Immature natural killer cell (primary cell): Measurements from ENCODE around the gene RAB4A. TPM values are rescaled to one million over a fixed set of nuclear protein-coding genes. Genes with fewer than 3 reads are reported as not detected.

Experiments used
- DNase-seq, 3 donors: peaks; one replicate each; pipeline ENCODE4 v3.0.0; 2022; ENCODE audit warnings: mixed read lengths in 1 of 3
- H3K27ac Mint-ChIP-seq, 6 donors: one replicate each; pipeline ENCODE4 v1.8.0; 2020; ENCODE audit warnings: mixed read lengths in 6 of 6, mild to moderate bottlenecking in 5 of 6, inconsistent platforms in 4 of 6, moderate library complexity in 3 of 6
- H3K27me3 Mint-ChIP-seq, 3 donors: one replicate each; pipeline ENCODE4 v1.8.0; 2020 to 2021; ENCODE audit warnings: low read depth in 3 of 3, mild to moderate bottlenecking in 3 of 3, mixed read lengths in 3 of 3, moderate library complexity in 3 of 3, inconsistent platforms in 1 of 3
- H3K36me3 Mint-ChIP-seq, 3 donors: one replicate each; pipeline ENCODE4 v1.8.0; 2020; ENCODE audit warnings: mixed read lengths in 3 of 3, inconsistent platforms in 2 of 3, mild to moderate bottlenecking in 2 of 3
- H3K4me1 Mint-ChIP-seq, 2 donors: one replicate each; pipeline ENCODE4 v1.8.0; 2020; ENCODE audit warnings: inconsistent platforms in 2 of 2, mild to moderate bottlenecking in 2 of 2, mixed read lengths in 2 of 2, moderate library complexity in 1 of 2
- H3K4me3 Mint-ChIP-seq, 5 donors: one replicate each; pipeline ENCODE4 v1.8.0; 2020; ENCODE audit warnings: mild to moderate bottlenecking in 5 of 5, mixed read lengths in 5 of 5, inconsistent platforms in 3 of 5, moderate library complexity in 3 of 5
- H3K9me3 Mint-ChIP-seq, 6 donors: one replicate each; pipeline ENCODE4 v1.8.0; 2020; ENCODE audit warnings: mild to moderate bottlenecking in 6 of 6, mixed read lengths in 6 of 6, inconsistent platforms in 4 of 6, moderate library complexity in 3 of 6
- polyA plus RNA-seq, 3 donors: library from polyadenylated mRNA; unstranded; fragments of 300-500 nt; fragmentation: Illumina TruSeq; gene quantifications; one replicate each; pipeline ENCODE4 v1.2.3, GENCODE V29; 2021

RAB4A gene
- polyA plus RNA-seq, 3 donors from 2014 or later, result 21.7 to 30.1 (median 22.3) TPM

GRCh38 chr1:229302740-229303139 is 31.8 kb downstream of the RAB4A start:
- H3K27ac Mint-ChIP-seq, result no peak overlapping the region
- H3K27me3 Mint-ChIP-seq, result peaks cover 0 to 2% (median 0%) of the 10 kb centered on the region in 3 donors
- peaks cover 6 to 14% of the 10 kb centered on the region in 2 donors for H3K4me1 Mint-ChIP-seq
- DNase-seq, result no peak
- no peaks in the 10 kb centered on the region for H3K9me3 Mint-ChIP-seq
- H3K4me3 Mint-ChIP-seq, result no peak overlapping the region
- peaks cover 2 to 47% (median 23%) of the 10 kb centered on the region in 3 donors for H3K36me3 Mint-ChIP-seq

DNA sequence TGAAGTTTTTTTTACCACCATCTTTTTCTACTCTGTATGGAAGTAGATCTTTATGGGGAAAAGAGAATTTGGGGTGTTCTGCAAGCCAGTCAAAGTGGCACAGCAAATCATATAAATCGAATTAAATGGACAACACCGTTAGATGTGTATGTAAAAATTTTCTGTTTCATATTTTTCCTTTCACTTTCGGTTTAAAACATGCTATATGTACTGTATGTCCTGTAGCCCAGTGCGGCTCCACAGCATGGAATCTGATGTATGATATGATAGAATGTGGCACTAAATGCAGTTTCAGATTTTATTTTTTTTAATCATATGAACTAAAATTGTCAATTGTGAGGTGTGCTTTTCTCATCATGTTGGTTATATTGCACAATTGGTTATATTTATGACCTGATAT is 32.9 kb downstream of the RAB4A start:
- Mint-ChIP-seq H3K9me3 (no peaks in the 10 kb centered on the region), H3K36me3 (peaks cover 10 to 49% (median 27%) of the 10 kb centered on the region in 3 donors), H3K4me1 (peaks cover 6 to 14% of the 10 kb centered on the region in 2 donors), H3K4me3 (no peak overlapping the region), H3K27me3 (peaks cover 0 to 2% (median 0%) of the 10 kb centered on the region in 3 donors), H3K27ac (peak overlapping the region in 1 of 6 donors; percentile 42)
- DNase-seq, result no peak

GRCh38 chr1:229305392-229305791 is 34.5 kb downstream of the RAB4A start:
- Mint-ChIP-seq H3K4me3 (no peak overlapping the region), H3K4me1 (peaks cover 4 to 14% of the 10 kb centered on the region in 2 donors), H3K9me3 (no peaks in the 10 kb centered on the region), H3K27ac (no peak overlapping the region), H3K27me3 (peaks cover 0 to 2% (median 0%) of the 10 kb centered on the region in 3 donors), H3K36me3 (peaks cover 14 to 36% (median 20%) of the 10 kb centered on the region in 3 donors)
- DNase-seq, result no peak

DNA sequence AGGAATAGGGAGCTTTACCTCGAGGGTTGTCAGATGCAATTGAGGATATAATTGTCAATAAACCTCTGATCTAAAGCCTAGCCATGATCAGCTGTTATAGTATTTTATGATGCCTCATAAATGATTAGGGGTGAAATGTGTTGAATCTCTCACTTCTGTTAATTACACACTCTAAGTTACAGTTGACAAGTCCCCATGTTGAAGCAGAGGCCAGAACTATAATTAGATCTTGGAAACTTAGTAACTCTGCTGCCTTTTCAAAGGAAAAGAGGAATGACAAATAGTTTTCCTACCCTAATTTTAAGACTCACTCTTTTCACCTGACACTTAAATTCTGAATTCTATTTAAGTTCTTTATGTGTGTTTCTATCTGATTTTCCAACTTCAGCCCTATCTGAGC is 38.2 kb downstream of the RAB4A start:
- Mint-ChIP-seq H3K9me3 (no peaks in the 10 kb centered on the region), H3K4me1 (peaks cover 0 to 6% of the 10 kb centered on the region in 2 donors), H3K27me3 (peaks cover 0 to 1% (median 0%) of the 10 kb centered on the region in 3 donors), H3K36me3 (peaks cover 22 to 43% (median 28%) of the 10 kb centered on the region in 3 donors), H3K4me3 (no peak overlapping the region), H3K27ac (peak overlapping the region in 1 of 6 donors; percentile 30)
- DNase-seq, result no peak

DNA sequence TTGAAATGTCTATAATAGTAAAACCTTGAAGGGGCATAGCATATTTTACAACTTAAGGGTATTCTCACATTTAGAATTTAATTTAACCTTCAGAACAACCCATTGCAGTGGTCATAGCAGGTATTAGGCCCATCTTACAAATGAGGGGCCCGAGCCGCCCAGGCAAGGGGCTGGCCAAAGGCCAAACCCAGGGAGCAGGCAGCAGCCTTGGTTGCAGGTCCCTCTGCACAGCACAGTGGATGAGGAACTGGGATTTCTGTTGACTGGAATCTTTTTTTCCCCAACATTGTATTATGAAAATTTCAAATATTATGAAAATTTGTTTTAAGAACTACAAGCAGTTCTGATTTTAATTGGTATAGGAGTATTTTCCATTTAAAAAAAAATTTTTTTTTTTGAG is 38.8 kb downstream of the RAB4A start:
- no peak overlapping the region for H3K4me3 Mint-ChIP-seq
- no peaks in the 10 kb centered on the region for H3K9me3 Mint-ChIP-seq
- no peaks in the 10 kb centered on the region for H3K4me1 Mint-ChIP-seq
- H3K27ac Mint-ChIP-seq, result no peak overlapping the region
- no peak for DNase-seq
- H3K36me3 Mint-ChIP-seq, result peaks cover 22 to 39% (median 28%) of the 10 kb centered on the region in 3 donors
- H3K27me3 Mint-ChIP-seq, result peaks cover 0 to 1% (median 0%) of the 10 kb centered on the region in 3 donors

DNA sequence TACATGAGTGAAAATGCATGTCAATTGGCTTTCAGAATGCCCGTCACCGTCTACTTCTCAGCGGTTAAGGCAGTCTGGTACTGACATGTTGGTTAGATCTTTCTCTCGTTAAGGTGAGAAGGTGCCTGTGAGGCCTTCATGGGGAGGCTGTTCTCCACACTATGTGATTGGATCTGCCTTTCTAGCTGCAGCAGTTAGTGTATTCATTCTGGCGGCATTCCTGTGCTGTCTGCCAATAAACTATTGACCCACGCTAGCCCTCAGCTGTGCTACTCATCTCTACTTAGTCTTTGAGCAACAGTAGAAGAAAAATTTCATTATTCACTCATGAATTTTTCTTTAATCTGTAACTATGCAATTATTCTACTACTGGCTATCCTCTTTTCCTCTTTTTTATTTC is 39.9 kb downstream of the RAB4A start:
- no peak overlapping the region for H3K4me3 Mint-ChIP-seq
- peaks cover 22 to 39% (median 28%) of the 10 kb centered on the region in 3 donors for H3K36me3 Mint-ChIP-seq
- no peaks in the 10 kb centered on the region for H3K4me1 Mint-ChIP-seq
- H3K9me3 Mint-ChIP-seq, result no peaks in the 10 kb centered on the region
- peaks cover 0 to 1% (median 0%) of the 10 kb centered on the region in 3 donors for H3K27me3 Mint-ChIP-seq
- DNase-seq, result no peak
- peak overlapping the region in 1 of 6 donors; percentile 26 for H3K27ac Mint-ChIP-seq

- Mint-ChIP-seq H3K4me3 (no peak overlapping the region), H3K27me3 (peaks cover 0 to 3% (median 0%) of the 10 kb centered on the region in 3 donors), H3K9me3 (no peaks in the 10 kb centered on the region), H3K4me1 (no peaks in the 10 kb centered on the region), H3K27ac (no peak overlapping the region), H3K36me3 (peaks cover 14 to 30% (median 20%) of the 10 kb centered on the region in 3 donors)
- DNase-seq, result no peak
Observed at GRCh38 chr1:229316166-229316565, 45.3 kb downstream of the RAB4A start.

DNA sequence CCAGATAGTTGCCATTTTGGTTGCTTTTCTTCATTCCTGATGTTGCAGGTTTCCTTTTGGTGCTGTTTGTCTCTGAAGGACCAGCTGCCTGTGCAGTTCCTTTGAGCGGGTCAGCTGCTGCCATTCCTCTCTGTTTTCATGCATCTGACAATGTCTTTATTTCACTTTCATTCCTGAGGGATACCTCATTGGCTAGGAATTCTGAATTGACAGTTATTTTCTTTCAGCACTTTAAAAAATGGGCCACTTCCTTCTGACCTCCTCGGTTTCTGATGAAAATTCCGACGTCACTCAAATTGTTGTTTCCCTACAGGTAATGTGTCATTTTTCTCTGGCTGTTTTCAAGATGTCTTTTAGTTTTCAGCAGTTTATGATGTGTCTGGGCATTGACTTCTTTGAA is 47.1 kb downstream of the RAB4A start:
- Mint-ChIP-seq H3K36me3 (peaks cover 14 to 29% (median 20%) of the 10 kb centered on the region in 3 donors), H3K27me3 (peaks cover 0 to 1% (median 0%) of the 10 kb centered on the region in 3 donors), H3K4me3 (no peak overlapping the region), H3K9me3 (no peaks in the 10 kb centered on the region), H3K4me1 (no peaks in the 10 kb centered on the region), H3K27ac (peak overlapping the region in 1 of 6 donors; percentile 34)
- no peak for DNase-seq

GRCh38 chr1:229319487-229319886 is 48.6 kb downstream of the RAB4A start:
- H3K4me1 Mint-ChIP-seq, result peaks cover 2 to 4% of the 10 kb centered on the region in 2 donors
- H3K4me3 Mint-ChIP-seq, result no peak overlapping the region
- peaks cover 13 to 36% (median 19%) of the 10 kb centered on the region in 3 donors for H3K36me3 Mint-ChIP-seq
- H3K9me3 Mint-ChIP-seq, result no peaks in the 10 kb centered on the region
- no peak overlapping the region for H3K27ac Mint-ChIP-seq
- H3K27me3 Mint-ChIP-seq, result peaks cover 0 to 1% (median 0%) of the 10 kb centered on the region in 3 donors
- no peak for DNase-seq

- Mint-ChIP-seq H3K27me3 (no peaks in the 10 kb centered on the region), H3K4me3 (no peak overlapping the region), H3K36me3 (peaks cover 13 to 46% (median 27%) of the 10 kb centered on the region in 3 donors), H3K27ac (peak overlapping the region in 1 of 6 donors; percentile 10), H3K9me3 (no peaks in the 10 kb centered on the region), H3K4me1 (peaks cover 20 to 30% of the 10 kb centered on the region in 2 donors)
- DNase-seq, result no peak
Observed at GRCh38 chr1:229323201-229323600, 52.3 kb downstream of the RAB4A start.

- Mint-ChIP-seq H3K9me3 (no peaks in the 10 kb centered on the region), H3K27ac (peak overlapping the region in 4 of 6 donors; percentile 15 to 55 (median 28)), H3K36me3 (peaks cover 13 to 43% (median 27%) of the 10 kb centered on the region in 3 donors), H3K27me3 (no peaks in the 10 kb centered on the region), H3K4me3 (no peak overlapping the region), H3K4me1 (peaks cover 20 to 30% of the 10 kb centered on the region in 2 donors)
- no peak for DNase-seq
Observed at GRCh38 chr1:229323885-229324553, 53.1 kb downstream of the RAB4A start.

DNA sequence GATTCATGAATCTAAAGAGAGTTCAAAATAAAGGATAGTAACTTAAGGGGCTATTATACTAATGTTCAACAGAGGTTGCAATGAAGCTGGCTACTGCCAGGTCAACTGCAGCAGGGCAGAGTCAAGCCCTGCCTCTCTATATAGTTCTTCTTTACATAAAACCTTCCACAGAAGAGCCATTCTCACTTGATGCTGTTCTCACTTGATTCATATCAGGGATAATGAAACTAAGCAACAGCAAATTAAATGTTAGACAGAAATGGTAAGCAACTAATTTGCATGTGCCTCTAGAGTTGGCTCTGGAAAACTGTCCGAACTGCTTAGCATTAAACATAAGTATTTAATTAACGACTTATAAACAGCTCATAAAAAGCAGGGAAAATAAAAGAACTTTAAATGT is 54.5 kb downstream of the RAB4A start:
- Mint-ChIP-seq H3K4me3 (peak overlapping the region; percentile 60 to 81 (median 72)), H3K27me3 (peaks cover 0 to 1% (median 0%) of the 10 kb centered on the region in 3 donors), H3K9me3 (no peaks in the 10 kb centered on the region), H3K4me1 (peaks cover 20 to 30% of the 10 kb centered on the region in 2 donors), H3K27ac (peak overlapping the region; percentile 68 to 93 (median 86)), H3K36me3 (peaks cover 5 to 37% (median 20%) of the 10 kb centered on the region in 3 donors)
- peak in 1 of 3 donors; percentile 7 for DNase-seq

GRCh38 chr1:229325853-229326487 is 55.1 kb downstream of the RAB4A start:
- DNase-seq, result peak in 1 of 3 donors; percentile 16
- Mint-ChIP-seq H3K27ac (peak overlapping the region; percentile 68 to 93 (median 86)), H3K27me3 (peaks cover 0 to 1% (median 0%) of the 10 kb centered on the region in 3 donors), H3K9me3 (no peaks in the 10 kb centered on the region), H3K4me3 (peak overlapping the region; percentile 60 to 81 (median 72)), H3K4me1 (peaks cover 20 to 30% of the 10 kb centered on the region in 2 donors), H3K36me3 (peaks cover 5 to 37% (median 20%) of the 10 kb centered on the region in 3 donors)

- H3K4me3 Mint-ChIP-seq, result peak overlapping the region in 4 of 5 donors; percentile 60 to 81 (median 74)
- peak overlapping the region in 5 of 6 donors; percentile 81 to 93 (median 87) for H3K27ac Mint-ChIP-seq
- H3K36me3 Mint-ChIP-seq, result peaks cover 5 to 32% (median 16%) of the 10 kb centered on the region in 3 donors
- DNase-seq, result no peak
- H3K4me1 Mint-ChIP-seq, result peaks cover 20 to 30% of the 10 kb centered on the region in 2 donors
- peaks cover 1 to 2% (median 1%) of the 10 kb centered on the region in 3 donors for H3K27me3 Mint-ChIP-seq
- no peaks in the 10 kb centered on the region for H3K9me3 Mint-ChIP-seq
Observed at GRCh38 chr1:229326601-229327000, 55.7 kb downstream of the RAB4A start.
